Measurements from ENCODE around the gene GSN. TPM values are rescaled to one million over a fixed set of nuclear protein-coding genes. Genes with fewer than 3 reads are reported as not detected.
A peak's percentile ranks its signal among the peaks of the same experiment; 100 is the strongest.

GSN gene
- total and polyA plus RNA-seq, 9 of the 15 experiments (the other 6 are each of a cell fraction or from before 2014, with no cell fraction given): 0.39 to 16.6 (median 8.2) TPM

GRCh38 chr9:121283856-121284732 lies 16.1 kb downstream of the GSN start (continued):
- TF ChIP-seq ZNF280B (CRISPR knock-in tag; IDR thresholded peaks at IDR 0.05) (no peak), HINFP (tag; conservative IDR thresholded peaks at IDR 0.05; ENCODE audit: low read depth) (no peak), FOXA1 (IDR thresholded peaks at IDR 0.05; ENCODE audit: borderline replicate concordance) (no peak), KHSRP (IDR thresholded peaks at IDR 0.05) (no peak), CBX3 (IDR thresholded peaks at IDR 0.05; ENCODE audit: borderline replicate concordance in 1 of 2, low read length in 2 of 2) (no peak), STAT6 (CRISPR knock-in tag; IDR thresholded peaks at IDR 0.05) (no peak), NONO (IDR thresholded peaks at IDR 0.05; ENCODE audit: low read depth in 2 of 2, low read length in 1 of 2) (no peak), PREB (CRISPR knock-in tag; IDR thresholded peaks at IDR 0.05) (no peak), ZNF740 (CRISPR knock-in tag; IDR thresholded peaks at IDR 0.05) (no peak), ZNF740 (tag; IDR thresholded peaks at IDR 0.05) (no peak), CBFA2T3 (IDR thresholded peaks at IDR 0.05) (peak; percentile 74), EP300 (IDR thresholded peaks at IDR 0.05; ENCODE audit: low read length) (peak; percentile 25; the same call in 1 of the 2 replicates), TAL1 (IDR thresholded peaks at IDR 0.05) (peak; percentile 41), ZNF79 (CRISPR knock-in tag; IDR thresholded peaks at IDR 0.05; ENCODE audit: low read depth) (no peak), SAP30 (IDR thresholded peaks at IDR 0.05; ENCODE audit: borderline replicate concordance, insufficient read depth, low read depth, low read length, poor library complexity, severe bottlenecking) (no peak), SRF (CRISPR knock-in tag; IDR thresholded peaks at IDR 0.05) (no peak), NR0B1 (IDR thresholded peaks at IDR 0.05; ENCODE audit: partially characterized antibody) (no peak)

Data from K562 (cell line).